Keratinocyte (primary cell): ENCODE data around the gene FAM53B. TPM values are rescaled to one million over a fixed set of nuclear protein-coding genes. Genes with fewer than 3 reads are reported as not detected.

Experiments used
- DNase-seq: peaks from one replicate; pipeline ENCODE4 v3.0.0-alpha.2; 2011; ENCODE audit warnings: low read depth, missing footprints, low spot score
- FAIRE-seq: peaks from 2 replicates; lab custom pipeline; 2011; peaks lifted over from hg19 to GRCh38; lab: Jason Lieb, UNC
- H2AFZ ChIP-seq: 2 replicates; pipeline ENCODE4 v1.6.0; 2012; ENCODE audit warnings: low read length, control low read depth, inconsistent platforms; ENCODE audit not compliant: control insufficient read depth
- H3K27ac ChIP-seq: 2 replicates; pipeline ENCODE4 v1.5.1; 2011; ENCODE audit warnings: low read length; ENCODE audit not compliant: control insufficient read depth, insufficient read depth
- H3K27me3 ChIP-seq: 3 replicates; pipeline ENCODE4 v1.6.0; 2011; ENCODE audit warnings: low read length; ENCODE audit not compliant: control insufficient read depth, insufficient read depth; ENCODE audit errors: extremely low read depth
- H3K36me3 ChIP-seq, 2 experiments: 2 replicates in 1 of 2; 3 replicates in 1 of 2; pipeline ENCODE4 v1.5.1; 2011; ENCODE audit warnings: low read length in 2 of 2, mild to moderate bottlenecking in 1 of 2; ENCODE audit not compliant: control insufficient read depth in 2 of 2, insufficient read depth in 2 of 2; ENCODE audit errors: extremely low read depth in 1 of 2
- H3K4me1 ChIP-seq: 3 replicates; pipeline ENCODE4 v1.5.1; 2011; ENCODE audit warnings: low read length; ENCODE audit not compliant: control insufficient read depth, insufficient read depth; ENCODE audit errors: extremely low read depth
- H3K4me2 ChIP-seq: 3 replicates; pipeline ENCODE4 v1.6.0; 2011; ENCODE audit warnings: low read depth, low read length; ENCODE audit not compliant: control insufficient read depth, insufficient read depth; ENCODE audit errors: extremely low read depth
- H3K4me3 ChIP-seq, 3 experiments: fragments of 200-600 bp in 1 of 3; sonication (generic) in 1 of 3; 2 replicates in 2 of 3; 3 replicates in 1 of 3; pipeline ENCODE4 v1.5.1; 2011 to 2016; ENCODE audit warnings: low read length in 3 of 3, mild to moderate bottlenecking in 3 of 3, control low read depth in 2 of 3, inconsistent platforms in 1 of 3, low read depth in 1 of 3, mixed read lengths in 1 of 3, mixed run types in 1 of 3, moderate library complexity in 1 of 3; ENCODE audit not compliant: control insufficient read depth in 2 of 3, insufficient read depth in 2 of 3; ENCODE audit errors: extremely low read depth in 1 of 3
- H3K79me2 ChIP-seq: 2 replicates; pipeline ENCODE4 v1.6.0; 2012; ENCODE audit warnings: low read length; ENCODE audit not compliant: control insufficient read depth, insufficient read depth
- H3K9ac ChIP-seq: 3 replicates; pipeline ENCODE4 v1.6.0; 2011; ENCODE audit warnings: low read length; ENCODE audit not compliant: control insufficient read depth, insufficient read depth; ENCODE audit errors: extremely low read depth
- H3K9me1 ChIP-seq: 3 replicates; pipeline ENCODE4 v1.6.0; 2011; ENCODE audit warnings: low read length; ENCODE audit not compliant: control insufficient read depth, insufficient read depth; ENCODE audit errors: extremely low read depth
- H3K9me3 ChIP-seq: 2 replicates; pipeline ENCODE4 v1.5.1; 2012; ENCODE audit warnings: low read depth, low read length; ENCODE audit not compliant: control insufficient read depth
- H4K20me1 ChIP-seq: 3 replicates; pipeline ENCODE4 v1.6.0; 2011; ENCODE audit warnings: low read length; ENCODE audit not compliant: control insufficient read depth, insufficient read depth; ENCODE audit errors: extremely low read depth
- CTCF ChIP-seq, 3 experiments: IDR thresholded peaks in 1 of 3; conservative IDR thresholded peaks in 1 of 3; optimal IDR thresholded peaks in 1 of 3; 2 replicates in 2 of 3; 3 replicates in 1 of 3; pipeline versions ENCODE3 to v1.5.1; 2011; ENCODE audit warnings: low read length in 3 of 3, mild to moderate bottlenecking in 3 of 3, moderate library complexity in 2 of 3, control low read depth in 1 of 3, inconsistent platforms in 1 of 3; ENCODE audit not compliant: insufficient read depth in 2 of 3; ENCODE audit errors: extremely low read depth in 1 of 3
- EZH2 ChIP-seq: IDR thresholded peaks from one replicate; pipeline ENCODE4 v1.6.1; 2012; ENCODE audit warnings: inconsistent platforms, mild to moderate bottlenecking, low read length, moderate library complexity
- dilution Hi-C: fragments of 300-500 bp; cut with MboI; formaldehyde crosslinking; loops from one replicate; pipeline ENCODE4 v1.7.0; 2020; ENCODE audit warnings: low sequenced_read_pairs; ENCODE audit not compliant: extremely low pct_ligation_motif_present
- polyA plus RNA-seq, 5 experiments: library from polyadenylated mRNA; depleted of rRNA in 3 of 5; stranded (reverse) in 3 of 5; stranded (forward) in 1 of 5; unstranded in 1 of 5; fragments of >200 nt; gene quantifications; 1 replicate in 1 of 5; 2 replicates in 3 of 5; 3 replicates in 1 of 5; pipeline versions ENCODE4 v1.2.1 to v1.2.3, GENCODE V29; 2011 to 2012; ENCODE audit warnings: missing spikeins in 2 of 5, low read depth in 1 of 5, low replicate concordance in 1 of 5

FAM53B gene
- polyA plus RNA-seq, 1 donor (not counting 4 experiments of a cell fraction or from before 2014, with no cell fraction given), result 8.6 TPM

GRCh38 chr10:124728830-124729661 is 15.1 kb downstream of the FAM53B start:
- Histone ChIP-seq H3K36me3 (peaks cover 5 to 9% of the 10 kb centered on the region in 2 experiments), H3K4me2 (no peak overlapping the region), H3K9ac (no peak overlapping the region), H3K9me1 (peaks cover 2% of the 10 kb centered on the region), H4K20me1 (no peaks in the 10 kb centered on the region), H3K4me1 (peaks cover 28% of the 10 kb centered on the region), H3K79me2 (peaks cover 54% of the 10 kb centered on the region), H3K27ac (no peak overlapping the region), H3K9me3 (no peaks in the 10 kb centered on the region), H3K4me3 (no peak overlapping the region), H2AFZ (no peak overlapping the region), H3K27me3 (no peaks in the 10 kb centered on the region)
- FAIRE-seq (no peak), DNase-seq (no peak)
- TF ChIP-seq EZH2, result no peak
- no peak for TF ChIP-seq CTCF (optimal IDR thresholded peaks at IDR 0.05 in 1 of 3, IDR thresholded peaks at IDR 0.05 in 1 of 3, conservative IDR thresholded peaks at IDR 0.05 in 1 of 3; ENCODE audit: extremely low read depth in 1 of 3, insufficient read depth in 2 of 3, low read length in 3 of 3)
- dilution Hi-C loops, result no loop called here

DNA sequence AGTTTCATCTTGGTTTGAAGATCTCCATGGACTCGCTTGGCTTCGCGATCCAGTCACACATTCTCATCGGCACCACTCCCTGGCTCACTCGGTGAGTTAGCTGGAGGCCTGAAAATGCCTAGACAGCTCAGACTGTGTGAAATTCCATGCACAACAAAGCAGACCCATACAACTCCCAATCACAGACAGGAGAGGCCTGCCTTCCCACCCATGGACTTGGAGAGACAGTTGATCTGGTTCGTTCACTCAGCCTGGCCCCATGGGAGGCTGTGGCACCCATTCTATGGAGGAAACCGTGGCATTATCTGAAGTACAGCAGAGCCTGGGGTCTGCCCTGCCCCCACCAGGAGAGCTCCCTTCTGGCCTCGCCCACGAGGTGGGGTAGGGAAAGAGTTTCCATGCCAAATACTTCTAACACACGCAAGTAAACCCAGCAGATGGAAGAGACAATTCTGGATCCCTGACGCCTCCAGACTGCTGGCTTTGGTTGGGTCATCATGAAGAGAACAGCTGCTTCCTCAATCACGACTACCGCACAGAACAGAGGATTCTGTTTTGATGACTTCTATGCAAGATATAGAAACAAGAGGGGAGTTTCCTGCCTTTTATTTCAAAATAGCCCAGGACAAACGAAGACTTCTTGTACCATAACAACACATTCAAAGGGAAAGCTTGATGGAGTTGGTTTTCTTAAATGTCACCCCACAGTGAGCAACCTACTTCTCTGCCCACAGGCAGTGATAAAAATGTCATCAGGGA is 15.9 kb downstream of the FAM53B start:
- Histone ChIP-seq H3K9ac (no peak overlapping the region), H3K9me3 (no peaks in the 10 kb centered on the region), H3K27me3 (no peaks in the 10 kb centered on the region), H3K79me2 (peaks cover 54% of the 10 kb centered on the region), H3K4me3 (no peak overlapping the region), H2AFZ (no peak overlapping the region), H3K4me2 (peak overlapping the region; percentile 2), H3K4me1 (peaks cover 28% of the 10 kb centered on the region), H4K20me1 (no peaks in the 10 kb centered on the region), H3K9me1 (peaks cover 2% of the 10 kb centered on the region), H3K27ac (no peak overlapping the region), H3K36me3 (peaks cover 5 to 9% of the 10 kb centered on the region in 2 experiments)
- TF ChIP-seq EZH2, result no peak
- no peak for TF ChIP-seq CTCF (optimal IDR thresholded peaks at IDR 0.05 in 1 of 3, IDR thresholded peaks at IDR 0.05 in 1 of 3, conservative IDR thresholded peaks at IDR 0.05 in 1 of 3; ENCODE audit: extremely low read depth in 1 of 3, insufficient read depth in 2 of 3, low read length in 3 of 3)
- FAIRE-seq (no peak), DNase-seq (no peak)
- dilution Hi-C loops, result no loop called here
